Epidermal melanocyte (primary cell): ENCODE data around the gene ZBTB3.
"Not testable (repeated sequence)": the region's sequence is repeated elsewhere in the genome, so short reads cannot be mapped to it uniquely, and the experiment has no call there.

ENCODE experiments used
- DNase-seq: peaks from one replicate; pipeline ENCODE4 v3.0.0; 2011; ENCODE audit warnings: low spot score; ENCODE audit not compliant: insufficient read length

ZBTB3 gene

GRCh38 chr11:62716206-62716605 lies 37.8 kb downstream of the ZBTB3 start:
- no peak for DNase-seq

GRCh38 chr11:62715150-62716130 lies 38.5 kb downstream of the ZBTB3 start:
- DNase-seq, result no peak

- DNase-seq, result no peak
Measured at GRCh38 chr11:62713343-62713742, 40.6 kb downstream of the ZBTB3 start.

GRCh38 chr11:62712861-62713260 lies 41.1 kb downstream of the ZBTB3 start:
- DNase-seq, result no peak

GRCh38 chr11:62712276-62712812 lies 41.6 kb downstream of the ZBTB3 start:
- no peak for DNase-seq

GRCh38 chr11:62710001-62710345 lies 44.0 kb downstream of the ZBTB3 start:
- DNase-seq, result no peak

GRCh38 chr11:62709247-62710000 lies 44.5 kb downstream of the ZBTB3 start:
- peak; percentile 92 for DNase-seq

GRCh38 chr11:62708793-62709192 lies 45.2 kb downstream of the ZBTB3 start:
- no peak for DNase-seq

- no peak for DNase-seq
Measured at GRCh38 chr11:62708392-62708791, 45.6 kb downstream of the ZBTB3 start.

- no peak for DNase-seq
Measured at GRCh38 chr11:62707277-62707861, 46.6 kb downstream of the ZBTB3 start, which contains the start of the genes BSCL2 and GNG3. Gene BSCL2 (minus strand): TSS chr11:62707424. CDS start chr11:62707195, 229 bp downstream. Gene GNG3 (plus strand): TSS chr11:62707676. CDS start chr11:62708296, 620 bp downstream.

- DNase-seq, result no peak
Measured at GRCh38 chr11:62706850-62707247, 47.1 kb downstream of the ZBTB3 start.

GRCh38 chr11:62705880-62706849 lies 47.8 kb downstream of the ZBTB3 start:
- peak; percentile 79 for DNase-seq

GRCh38 chr11:62705413-62705812 lies 48.5 kb downstream of the ZBTB3 start:
- no peak for DNase-seq

GRCh38 chr11:62703921-62704320 lies 50.0 kb downstream of the ZBTB3 start:
- DNase-seq, result not testable (repeated sequence)

- DNase-seq, result no peak
Measured at GRCh38 chr11:62702246-62702645, 51.7 kb downstream of the ZBTB3 start.
